ENCODE results near the gene PITX2.
A peak's percentile ranks its signal among the peaks of the same experiment; 100 is the strongest.
"Not testable (repeated sequence)": the region's sequence is repeated elsewhere in the genome, so short reads cannot be mapped to it uniquely, and the experiment has no call there.

PITX2 gene

GRCh38 chr4:110586131-110586850, 36.6 kb downstream of the PITX2 start:
- no peak for FAIRE-seq
- peak; percentile 55 for TF ChIP-seq CTCF (IDR thresholded peaks at IDR 0.05; ENCODE audit: insufficient read depth, missing control alignments)
- DNase-seq (ENCODE audit: insufficient read length, low spot score) = no peak

- DNase-seq (ENCODE audit: insufficient read length, low spot score); FAIRE-seq: not testable (repeated sequence)
Measured at GRCh38 chr4:110576696-110577095, 46.2 kb downstream of the PITX2 start.
